NCI-H526 (cell line): ENCODE measurements around the gene SH3BP4.

ENCODE experiments used
- DNase-seq, 2 experiments: peaks; one replicate each; lab custom pipeline; 2025; lab: John Stamatoyannopoulos, UW

Gene SH3BP4

DNA sequence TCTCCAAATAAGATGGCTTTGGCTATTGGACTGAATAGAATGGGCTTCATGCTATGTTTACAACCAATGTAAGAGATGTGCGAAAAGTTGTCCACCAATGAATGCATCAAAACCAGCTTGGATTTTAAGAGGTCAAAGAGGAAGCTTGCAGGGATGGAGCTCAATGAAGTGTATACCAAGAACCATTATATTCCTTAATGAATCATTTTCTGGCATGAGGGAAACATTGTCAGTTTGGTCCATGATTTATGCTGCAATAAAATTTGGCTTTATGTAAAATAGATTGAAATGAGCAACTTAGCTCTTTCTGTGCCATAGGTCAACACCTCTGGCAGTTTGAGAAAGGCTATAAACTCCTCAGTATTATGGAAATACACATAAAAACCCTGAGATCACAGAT, 107.3 kb downstream of the SH3BP4 start:
- peak; percentile 23 to 48 for DNase-seq

DNA sequence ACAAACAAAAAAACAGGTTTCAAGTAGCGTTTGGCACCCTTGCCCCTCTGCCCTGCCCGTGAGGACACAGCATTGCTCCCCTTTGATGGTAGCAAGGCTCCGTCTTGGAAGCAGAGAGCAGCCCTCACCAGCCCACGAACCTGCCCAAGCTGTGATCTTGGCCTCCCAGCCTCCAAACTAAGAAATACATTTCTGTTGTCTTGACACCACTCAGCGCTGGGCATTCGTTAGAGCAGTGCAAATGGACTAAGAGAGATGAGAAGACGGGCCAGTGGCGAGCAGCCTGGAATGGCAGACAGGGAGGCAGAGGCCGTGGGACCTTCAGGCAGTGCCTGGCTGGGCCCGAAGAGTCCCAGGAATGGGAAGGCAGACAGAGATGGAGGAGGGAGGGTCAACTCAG, 109.8 kb downstream of the SH3BP4 start:
- no peak for DNase-seq

DNA sequence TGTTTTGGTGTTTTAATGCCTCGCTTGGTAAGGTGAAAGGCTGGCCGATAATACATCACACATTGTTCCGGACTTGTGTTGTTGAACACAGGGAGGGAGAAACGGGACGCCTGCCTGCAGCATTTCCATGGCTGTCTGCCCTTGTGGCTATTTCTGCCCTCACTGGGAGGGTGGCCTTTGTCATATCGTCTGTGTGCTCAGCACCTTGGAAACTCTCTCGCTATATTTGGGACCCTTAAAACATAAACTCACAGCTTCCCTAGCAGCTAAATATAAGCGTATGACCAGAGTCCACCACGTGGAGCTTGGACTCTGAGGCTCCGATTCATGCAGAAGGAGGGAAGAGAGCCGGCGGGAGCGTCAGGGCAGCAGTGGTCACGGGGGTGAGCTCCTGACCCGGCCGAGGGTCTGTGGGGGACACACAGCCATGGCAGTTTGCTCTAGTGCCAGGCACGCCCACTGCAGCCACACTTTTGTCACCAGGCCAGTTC, 111.7 kb downstream of the SH3BP4 start:
- DNase-seq: no peak

DNA sequence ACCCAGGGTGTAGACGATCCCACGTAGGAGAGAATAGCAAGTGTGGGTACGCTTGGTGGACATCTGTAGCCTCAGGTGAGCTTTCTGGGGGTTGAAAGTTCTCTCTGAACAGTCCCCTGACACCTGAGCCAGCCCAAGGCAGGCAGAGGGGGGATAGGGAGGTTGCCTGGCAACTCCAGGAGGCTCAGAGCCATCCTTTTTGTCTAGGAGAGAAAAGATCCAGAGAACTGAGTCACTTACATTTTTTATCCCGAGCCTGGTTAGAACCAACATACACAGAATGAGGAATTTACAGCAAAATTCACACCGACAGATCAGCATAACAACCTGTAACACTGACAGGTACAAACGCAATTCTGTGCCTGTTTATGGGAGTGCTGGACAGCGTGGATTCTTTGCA, 113.2 kb downstream of the SH3BP4 start:
- no peak for DNase-seq

DNA sequence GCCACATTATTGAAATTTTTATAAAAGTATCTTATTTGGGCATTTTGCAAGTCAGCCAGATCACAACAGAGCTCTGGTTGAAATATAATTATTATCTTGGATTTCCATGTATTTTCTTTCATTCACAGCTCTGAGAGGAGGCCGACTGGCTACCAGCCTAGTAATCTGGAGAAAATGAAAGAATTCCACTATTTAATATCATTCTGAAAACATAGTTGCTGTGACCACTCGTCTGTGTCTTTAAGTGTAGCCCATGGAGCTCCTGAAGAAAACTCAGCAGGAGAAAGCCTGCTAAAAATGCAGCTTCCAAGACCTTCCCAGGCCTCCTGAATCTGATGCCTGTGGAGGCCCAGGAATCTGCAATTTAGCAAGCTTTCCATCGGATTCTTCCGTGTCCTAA, 114.7 kb downstream of the SH3BP4 start:
- DNase-seq: no peak

DNA sequence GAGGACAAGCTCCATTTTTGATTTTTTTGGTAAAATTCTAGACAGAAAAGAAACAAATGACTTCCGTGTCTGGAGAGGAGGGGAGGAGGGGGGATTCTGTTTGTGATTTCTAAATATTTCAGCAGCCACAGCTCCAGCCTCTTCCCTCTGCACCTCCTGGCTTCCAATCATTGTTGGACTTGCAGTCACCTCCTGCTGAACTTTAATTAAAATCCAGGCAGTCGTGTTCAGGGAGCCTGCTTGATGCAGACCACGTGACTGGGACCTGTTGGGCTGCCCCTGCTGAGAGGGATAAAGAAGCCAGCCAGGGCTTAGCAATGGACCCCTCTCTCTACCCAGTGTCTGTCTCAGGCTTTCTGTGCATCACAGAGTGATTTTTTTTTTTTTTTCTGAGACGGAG, 115.1 kb downstream of the SH3BP4 start:
- DNase-seq: no peak

DNA sequence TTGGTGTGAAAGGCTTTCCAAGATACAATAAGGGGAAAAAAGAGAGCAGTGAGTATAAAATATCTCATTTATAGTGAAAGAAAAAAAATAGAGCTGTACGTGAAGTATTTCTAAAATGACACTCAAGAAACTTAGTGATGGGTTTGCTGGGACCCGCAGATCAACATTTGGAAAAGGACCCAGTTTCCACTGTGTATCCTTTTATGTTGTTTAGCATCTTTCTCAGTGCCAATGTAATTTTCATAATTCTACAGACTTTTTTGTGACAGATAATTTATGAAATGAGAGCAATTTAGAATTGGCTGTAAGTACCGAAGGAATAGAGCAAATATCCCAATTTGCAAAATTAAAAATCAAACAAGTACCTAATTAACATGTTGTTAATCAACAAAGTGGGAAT, 116.9 kb downstream of the SH3BP4 start:
- no peak for DNase-seq

DNA sequence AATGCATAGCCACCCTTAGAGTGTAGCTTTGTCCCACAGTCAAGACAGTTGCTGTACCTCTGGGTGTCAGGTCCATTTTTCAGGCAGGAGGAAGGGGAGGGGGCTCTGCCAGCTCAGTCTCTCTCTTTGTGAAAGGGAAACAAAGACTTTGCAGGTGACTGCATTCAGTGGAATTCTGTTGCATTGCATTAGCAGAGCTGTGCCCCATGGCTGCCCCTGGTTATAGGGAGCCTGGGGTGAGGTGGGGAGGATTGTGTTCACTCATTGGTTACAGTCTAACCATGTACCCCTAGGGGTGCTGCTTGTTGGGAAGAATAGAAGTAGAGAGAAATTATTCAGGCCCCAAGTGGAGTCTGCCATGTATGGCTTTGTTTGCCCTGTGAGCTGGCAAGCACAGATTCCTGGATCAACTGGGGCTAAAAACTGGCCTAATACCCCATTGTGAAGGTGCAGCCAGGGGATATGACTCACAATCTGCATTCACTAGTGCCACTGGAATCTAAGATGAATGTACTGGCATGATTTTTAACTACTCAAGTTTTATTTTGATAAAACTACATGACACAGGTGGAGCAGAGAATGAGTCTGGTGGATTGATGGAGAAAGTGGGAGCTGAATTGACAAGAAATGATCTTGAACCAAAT, 118.4 kb downstream of the SH3BP4 start:
- no peak for DNase-seq

DNA sequence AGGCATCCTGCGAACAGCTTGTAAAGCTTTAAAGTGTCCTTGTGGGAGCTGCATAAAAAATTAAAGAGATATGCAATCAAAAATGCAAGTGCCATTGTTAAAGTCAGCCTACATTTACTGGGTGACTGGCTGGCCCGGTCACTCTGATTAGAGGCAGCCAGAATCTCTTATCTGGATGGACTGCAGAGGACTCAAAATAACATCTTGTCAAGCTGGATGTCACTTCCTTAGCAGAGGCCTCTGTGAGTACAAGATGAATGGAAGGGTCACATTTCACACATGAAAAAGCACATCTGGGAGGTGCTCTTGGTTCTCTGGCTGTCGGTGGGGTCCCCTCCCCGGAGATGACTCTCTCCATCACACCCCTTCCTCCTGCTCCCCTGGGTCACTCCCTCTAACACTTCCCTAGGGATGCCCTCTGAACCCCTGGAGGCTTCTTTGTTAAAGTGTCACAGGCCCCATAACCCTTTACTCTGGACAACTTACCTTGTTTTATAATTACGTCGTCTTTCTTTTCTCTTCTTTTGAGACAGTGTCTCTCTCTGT, 122.1 kb downstream of the SH3BP4 start:
- DNase-seq: no peak

DNA sequence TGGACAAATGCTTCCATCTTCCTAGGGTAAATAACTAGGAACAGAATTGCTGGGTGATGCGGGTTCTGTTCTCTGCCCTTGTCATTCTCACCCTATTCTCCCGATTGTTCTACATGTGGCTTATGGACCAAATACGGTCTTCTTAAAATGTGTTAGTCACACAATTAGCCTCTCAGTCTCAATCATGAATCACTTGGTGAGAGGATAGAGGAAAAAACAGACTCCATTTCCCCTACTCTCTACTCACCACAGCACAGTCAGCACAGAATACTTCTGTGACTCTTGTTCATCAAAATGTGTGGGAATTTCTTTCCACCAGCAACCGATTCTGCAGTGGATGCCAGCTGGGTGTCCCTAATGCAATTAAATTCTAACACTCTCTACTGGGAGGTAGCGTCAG, 125.2 kb downstream of the SH3BP4 start:
- DNase-seq: no peak

DNA sequence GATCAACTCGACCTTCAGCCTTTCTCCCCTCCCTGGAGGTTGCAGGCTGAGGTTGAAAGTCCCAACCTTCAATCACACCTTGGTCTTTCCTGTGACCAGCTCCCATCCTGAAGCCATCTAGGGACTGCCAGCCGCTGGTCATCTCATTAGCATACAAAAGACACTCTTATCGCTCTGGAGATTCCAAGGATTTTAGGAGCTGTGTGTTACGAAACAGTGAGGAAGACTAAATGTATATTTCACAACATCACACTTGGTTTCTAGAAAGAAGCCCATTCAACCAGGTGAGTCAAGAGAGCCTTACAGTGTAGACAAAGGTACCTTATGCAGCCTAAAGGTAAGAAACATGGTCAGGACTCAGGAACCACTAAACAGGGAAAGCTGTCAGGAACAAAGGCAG, 126.4 kb downstream of the SH3BP4 start:
- DNase-seq: no peak

DNA sequence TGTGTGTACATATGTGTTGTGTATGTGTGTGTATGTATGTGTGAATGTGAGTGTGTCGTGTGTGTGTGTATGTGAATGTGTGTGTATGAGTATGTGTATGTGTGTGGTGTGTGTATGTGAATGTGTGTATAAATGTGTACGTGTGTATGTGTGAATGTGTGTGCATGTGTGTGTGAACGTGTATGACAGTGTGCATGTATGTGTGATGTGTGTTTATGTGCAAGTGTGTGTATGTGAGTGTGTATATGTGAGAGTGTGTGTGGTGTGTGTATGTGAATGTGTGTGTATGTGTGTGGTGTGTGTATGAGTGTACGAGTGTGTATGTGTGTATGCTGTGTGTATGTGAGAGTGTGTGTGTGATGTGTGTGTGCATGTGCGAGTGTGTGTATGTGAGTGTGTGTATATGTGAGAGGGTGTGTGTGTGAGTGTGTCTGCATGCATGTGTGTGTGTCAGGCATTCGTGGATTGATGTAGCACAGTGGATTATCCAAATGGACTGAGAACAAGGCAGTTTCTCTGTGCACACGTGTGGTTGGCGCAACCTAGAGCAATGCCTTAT, 127.2 kb downstream of the SH3BP4 start:
- DNase-seq: no peak

DNA sequence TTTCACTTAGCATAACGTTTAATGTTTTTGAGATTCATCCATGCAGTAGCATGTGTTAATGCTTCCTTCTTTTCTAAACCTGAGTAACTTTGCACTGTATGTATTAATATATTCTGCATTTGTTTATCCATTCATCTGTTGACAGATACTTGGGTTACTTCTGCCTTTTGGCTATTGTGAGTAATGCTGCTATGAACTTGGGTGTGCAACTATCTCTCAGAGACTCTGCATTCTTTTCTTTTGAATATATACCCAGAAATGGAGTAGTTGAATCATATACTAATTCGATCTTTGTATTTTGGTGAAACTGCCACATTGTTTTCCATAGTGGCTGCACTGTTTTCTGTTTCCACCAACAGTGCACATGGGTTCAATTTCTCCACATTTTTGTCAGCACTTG, 128.3 kb downstream of the SH3BP4 start:
- no peak for DNase-seq

DNA sequence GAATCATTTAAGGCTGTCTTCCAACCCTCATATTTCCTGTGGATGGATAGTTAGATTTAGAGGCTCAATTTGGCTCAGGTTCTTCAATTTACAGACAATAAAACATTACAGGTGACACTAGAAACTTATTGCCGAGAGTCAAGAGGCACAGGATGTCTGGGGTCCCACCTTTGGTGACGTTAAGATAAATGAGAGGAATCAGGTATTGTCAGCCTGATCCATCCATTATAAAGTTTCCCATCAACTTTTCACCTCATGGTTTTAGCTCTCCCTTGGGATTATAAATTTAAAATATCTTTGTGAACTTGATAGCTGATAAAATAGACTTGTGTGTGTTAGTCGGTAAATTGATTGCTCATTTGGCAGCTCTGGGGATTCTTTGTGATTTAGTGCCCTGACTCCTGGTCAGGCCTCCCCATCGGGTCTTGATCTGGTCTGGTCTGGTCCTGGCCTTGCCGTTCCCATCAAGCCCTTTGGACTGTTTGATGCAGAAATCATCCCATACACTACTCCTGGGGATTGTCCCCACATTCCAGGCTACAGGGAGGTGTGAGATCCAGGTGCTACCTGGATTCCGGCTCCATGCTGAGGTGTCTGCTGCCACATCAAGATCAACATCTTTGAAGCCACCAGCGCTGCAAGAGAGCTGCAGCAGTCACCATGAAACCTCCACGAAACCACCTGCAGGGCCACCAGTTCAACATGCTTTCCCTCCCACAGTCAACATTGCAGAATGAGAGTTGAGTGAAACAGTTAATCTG, 130.9 kb downstream of the SH3BP4 start:
- no peak for DNase-seq

DNA sequence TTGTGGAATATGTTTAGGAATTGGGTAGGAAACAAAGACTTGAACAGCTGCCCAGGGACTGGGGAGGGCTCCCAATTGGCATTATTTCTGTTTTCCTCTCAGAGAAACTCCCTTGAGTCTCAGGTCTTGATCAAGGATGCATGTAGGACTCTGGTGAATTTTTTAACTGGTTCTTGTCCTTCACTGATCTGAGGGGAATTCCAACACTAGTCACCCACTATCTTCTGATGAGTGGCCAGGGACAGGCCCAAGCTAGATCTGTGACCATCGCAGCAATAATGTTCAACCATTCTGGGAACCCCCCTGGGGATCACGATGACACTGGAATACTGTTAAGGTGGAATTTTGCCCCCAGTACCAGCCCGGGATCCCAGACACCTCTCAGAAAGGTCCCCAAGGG, 132.0 kb downstream of the SH3BP4 start:
- DNase-seq: no peak

DNA sequence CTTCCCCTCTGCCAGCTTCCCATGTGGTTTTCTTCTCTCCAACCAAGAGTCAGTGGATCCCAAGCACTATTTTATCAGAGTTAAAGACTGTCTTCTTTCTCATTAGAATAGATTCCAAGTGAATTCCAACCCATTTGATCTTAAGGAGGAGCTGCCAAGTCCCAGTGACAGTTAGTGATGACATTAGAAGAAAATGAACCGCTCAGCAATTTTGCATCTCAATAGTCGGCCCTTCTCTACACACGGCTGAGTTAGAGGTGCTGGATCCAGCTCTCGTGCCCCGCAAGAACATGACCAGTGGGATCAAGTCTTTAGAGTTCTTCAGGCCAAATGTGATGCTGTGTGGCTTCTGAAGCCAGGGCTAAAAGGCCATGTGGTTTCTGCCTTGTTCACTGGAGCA, 132.6 kb downstream of the SH3BP4 start:
- no peak for DNase-seq

DNA sequence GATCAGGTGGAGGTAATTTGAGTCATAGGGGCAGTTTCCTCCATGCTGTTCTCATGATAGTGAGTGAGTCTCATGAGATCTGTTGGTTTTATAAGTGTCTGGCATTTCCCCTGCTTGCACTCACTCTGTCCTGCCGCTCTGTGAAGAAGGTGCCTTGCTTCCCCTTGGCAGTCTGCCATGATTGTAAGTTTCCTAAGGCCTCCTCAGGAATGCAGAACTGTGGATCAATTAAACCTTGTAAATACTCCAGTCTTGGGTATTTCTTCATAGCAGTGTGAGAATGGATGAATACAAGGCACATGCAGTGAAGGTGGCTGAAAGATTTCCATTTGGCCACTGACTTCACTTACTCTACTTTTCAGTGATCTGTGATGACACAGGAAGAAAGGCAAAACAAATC, 133.7 kb downstream of the SH3BP4 start:
- no peak for DNase-seq

DNA sequence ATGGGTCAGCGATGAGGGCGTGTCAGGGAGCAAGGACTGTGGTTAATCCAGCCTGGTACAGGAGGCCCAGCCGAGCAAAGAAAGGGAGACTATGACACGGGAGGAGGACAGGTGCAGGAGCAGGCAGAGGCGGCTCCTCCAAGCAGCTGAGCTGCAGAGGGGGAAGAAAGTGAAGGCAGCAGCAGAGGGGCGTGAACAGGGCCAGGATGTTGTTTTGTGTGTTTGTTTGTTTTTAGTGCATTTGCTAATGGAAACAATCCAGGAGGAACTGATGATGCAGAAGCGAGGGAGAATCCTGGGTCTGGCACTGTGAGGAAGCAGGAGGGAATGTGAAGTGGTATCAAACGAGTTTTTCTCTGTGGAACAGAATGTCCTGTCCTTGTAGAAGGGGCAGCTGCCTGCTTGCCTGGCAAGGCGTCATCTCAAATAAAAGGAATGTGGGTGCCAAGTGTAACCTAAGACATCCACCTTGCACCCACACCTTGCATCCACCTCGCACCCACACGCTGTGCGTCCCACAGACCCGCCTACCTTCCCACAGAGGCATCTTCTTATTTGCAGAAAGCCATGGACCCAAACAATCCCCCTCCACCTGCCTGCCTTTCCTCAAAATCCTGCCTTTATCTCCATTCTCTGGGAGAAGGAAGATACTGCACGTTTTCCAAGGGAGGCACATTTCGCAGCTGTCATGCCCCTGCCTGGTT, 134.8 kb downstream of the SH3BP4 start:
- DNase-seq: no peak

DNA sequence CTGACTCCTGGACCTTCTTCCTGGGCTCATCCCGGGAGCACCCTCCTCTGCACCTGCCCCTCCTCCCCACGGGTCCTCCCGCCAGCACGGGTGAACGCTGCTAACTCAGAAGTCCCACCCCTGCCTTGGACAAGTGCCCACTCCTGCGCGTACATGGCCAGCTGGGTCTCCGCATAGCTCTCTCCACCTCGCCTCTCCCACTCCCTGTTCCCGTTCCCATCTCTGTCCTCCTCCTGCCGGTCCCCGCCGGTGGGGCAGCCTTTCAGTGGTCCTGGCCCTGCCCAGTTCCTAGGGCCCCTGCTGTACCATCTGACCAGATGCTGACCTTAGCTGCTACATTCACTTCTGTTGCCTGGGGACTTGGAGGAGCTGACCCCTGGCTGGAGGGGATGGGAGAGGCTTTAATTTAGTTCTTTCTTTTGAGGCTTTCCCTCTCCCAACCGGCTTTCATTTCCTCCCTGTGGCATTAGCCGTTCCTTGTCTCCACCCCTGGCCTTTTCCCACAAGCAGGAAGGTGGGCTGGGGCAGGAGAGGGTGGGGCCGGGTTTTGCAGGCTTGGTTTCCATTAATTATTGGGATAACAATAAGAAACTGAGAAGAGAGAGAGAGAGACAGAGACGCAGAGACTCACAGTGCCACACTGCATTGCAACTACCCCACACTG, 136.1 kb downstream of the SH3BP4 start:
- DNase-seq: no peak

DNA sequence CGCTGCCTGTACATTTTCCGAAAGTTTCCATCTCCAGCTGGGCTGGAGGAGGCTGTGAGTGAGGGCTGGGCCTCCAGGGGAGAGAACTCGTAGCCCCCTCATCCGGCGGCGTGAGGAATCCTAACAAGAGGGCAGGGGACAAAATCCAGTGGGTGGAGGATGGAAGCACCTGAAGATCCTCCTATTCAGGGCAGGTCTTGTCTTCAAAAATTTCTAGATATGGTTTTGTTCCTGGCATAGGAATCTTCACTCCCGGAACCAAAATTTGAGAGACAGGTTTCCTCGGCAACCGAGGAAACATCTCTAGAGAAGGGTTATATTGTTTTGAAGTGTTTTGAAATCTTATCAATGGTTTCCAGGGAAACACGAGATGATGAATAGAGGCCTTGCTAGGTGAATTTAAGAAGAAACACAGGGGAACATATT, 136.7 kb downstream of the SH3BP4 start:
- DNase-seq: no peak

DNA sequence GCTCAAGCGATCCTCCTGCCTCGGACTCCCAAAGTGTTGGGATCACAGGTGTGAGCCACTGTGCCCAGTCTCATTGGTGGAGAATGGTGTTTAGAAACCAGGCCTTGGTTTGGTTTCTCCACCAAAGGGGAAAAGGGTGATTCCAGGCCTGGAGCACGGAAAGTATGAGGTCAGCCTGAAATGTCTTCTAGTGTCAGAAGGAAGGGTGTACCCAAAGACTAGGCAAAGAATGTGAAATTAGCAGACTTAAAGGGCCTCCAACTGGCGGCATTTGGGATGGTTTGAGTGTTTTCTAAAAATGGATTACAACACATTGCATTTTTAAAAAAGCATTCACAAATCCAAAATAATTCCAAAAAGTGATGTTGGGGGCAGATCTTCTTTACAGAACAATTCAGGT, 139.6 kb downstream of the SH3BP4 start:
- no peak for DNase-seq

DNA sequence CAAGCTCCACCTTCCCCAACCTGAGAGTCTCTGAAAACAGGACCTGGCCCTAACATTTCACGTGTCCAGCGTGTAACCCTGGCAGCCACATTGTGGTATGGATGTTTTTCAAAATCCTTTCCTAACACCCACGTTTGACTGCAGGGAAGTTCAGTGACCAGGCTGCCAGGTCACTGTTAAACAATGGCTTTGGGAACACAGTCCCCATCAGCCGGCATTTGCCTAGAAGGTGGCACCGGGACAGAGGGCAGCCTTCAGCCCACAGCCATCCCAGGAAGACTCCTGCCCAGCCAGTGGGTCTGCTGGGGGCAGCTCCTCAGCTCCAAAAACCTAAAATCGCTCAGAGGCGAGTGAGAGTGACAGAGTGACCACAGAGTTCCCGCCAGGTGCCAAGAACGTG, 140.2 kb downstream of the SH3BP4 start:
- DNase-seq: no peak
